ENCODE data around the gene GLMN. TPM values are rescaled to one million over a fixed set of nuclear protein-coding genes. Genes with fewer than 3 reads are reported as not detected.

Gene GLMN
- total and polyA plus RNA-seq, 2 of the 13 experiments (the other 11 are each of a cell fraction or from before 2014, with no cell fraction given), result 5.9 to 18.4 TPM

DNA sequence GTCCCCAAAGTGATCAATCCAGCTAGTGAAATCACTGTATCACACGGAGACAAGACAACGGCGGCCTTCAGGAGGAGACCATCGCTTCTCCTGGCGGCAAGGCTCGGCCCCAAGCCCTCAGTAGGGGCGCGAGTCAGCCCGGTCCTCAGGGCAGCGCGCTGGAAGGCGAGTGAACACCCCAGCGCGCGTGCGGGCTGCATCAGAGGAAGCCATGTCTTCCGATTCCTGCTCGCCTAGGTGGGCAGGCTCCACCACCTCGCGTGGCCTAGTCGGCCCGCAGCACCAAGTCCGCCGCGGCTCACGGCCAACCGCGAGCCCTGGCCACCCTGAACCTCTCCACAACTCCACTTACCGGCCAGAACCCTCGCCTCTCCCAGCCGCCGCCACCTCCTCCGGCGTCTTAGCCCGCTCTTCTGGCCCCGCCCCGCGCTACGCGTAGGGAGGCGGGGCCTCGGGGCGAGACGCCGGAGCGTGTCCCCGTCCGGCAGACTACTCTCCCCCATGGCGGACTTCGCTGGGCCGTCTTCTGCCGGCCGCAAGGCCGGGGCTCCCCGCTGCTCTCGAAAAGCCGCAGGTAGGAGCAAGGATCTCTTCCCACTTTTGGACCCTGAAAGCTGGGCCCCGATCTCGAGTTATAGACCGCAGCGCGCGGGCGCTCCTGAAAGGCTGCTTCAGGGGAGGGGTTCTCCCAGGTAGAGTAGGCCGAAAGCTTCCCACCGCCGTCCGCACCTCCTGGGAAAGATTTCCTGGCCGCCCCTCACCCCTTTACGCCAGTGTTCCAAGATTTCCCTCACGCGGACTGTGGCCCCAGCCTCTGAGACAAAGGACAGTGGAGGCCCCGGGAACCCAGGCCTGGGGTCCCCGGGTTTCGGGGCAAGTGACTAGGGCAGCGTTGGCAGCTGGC lies at the start of gene GLMN, which contains the start of gene RPAP2 (continued):
- TF ChIP-seq, protein P1, sequence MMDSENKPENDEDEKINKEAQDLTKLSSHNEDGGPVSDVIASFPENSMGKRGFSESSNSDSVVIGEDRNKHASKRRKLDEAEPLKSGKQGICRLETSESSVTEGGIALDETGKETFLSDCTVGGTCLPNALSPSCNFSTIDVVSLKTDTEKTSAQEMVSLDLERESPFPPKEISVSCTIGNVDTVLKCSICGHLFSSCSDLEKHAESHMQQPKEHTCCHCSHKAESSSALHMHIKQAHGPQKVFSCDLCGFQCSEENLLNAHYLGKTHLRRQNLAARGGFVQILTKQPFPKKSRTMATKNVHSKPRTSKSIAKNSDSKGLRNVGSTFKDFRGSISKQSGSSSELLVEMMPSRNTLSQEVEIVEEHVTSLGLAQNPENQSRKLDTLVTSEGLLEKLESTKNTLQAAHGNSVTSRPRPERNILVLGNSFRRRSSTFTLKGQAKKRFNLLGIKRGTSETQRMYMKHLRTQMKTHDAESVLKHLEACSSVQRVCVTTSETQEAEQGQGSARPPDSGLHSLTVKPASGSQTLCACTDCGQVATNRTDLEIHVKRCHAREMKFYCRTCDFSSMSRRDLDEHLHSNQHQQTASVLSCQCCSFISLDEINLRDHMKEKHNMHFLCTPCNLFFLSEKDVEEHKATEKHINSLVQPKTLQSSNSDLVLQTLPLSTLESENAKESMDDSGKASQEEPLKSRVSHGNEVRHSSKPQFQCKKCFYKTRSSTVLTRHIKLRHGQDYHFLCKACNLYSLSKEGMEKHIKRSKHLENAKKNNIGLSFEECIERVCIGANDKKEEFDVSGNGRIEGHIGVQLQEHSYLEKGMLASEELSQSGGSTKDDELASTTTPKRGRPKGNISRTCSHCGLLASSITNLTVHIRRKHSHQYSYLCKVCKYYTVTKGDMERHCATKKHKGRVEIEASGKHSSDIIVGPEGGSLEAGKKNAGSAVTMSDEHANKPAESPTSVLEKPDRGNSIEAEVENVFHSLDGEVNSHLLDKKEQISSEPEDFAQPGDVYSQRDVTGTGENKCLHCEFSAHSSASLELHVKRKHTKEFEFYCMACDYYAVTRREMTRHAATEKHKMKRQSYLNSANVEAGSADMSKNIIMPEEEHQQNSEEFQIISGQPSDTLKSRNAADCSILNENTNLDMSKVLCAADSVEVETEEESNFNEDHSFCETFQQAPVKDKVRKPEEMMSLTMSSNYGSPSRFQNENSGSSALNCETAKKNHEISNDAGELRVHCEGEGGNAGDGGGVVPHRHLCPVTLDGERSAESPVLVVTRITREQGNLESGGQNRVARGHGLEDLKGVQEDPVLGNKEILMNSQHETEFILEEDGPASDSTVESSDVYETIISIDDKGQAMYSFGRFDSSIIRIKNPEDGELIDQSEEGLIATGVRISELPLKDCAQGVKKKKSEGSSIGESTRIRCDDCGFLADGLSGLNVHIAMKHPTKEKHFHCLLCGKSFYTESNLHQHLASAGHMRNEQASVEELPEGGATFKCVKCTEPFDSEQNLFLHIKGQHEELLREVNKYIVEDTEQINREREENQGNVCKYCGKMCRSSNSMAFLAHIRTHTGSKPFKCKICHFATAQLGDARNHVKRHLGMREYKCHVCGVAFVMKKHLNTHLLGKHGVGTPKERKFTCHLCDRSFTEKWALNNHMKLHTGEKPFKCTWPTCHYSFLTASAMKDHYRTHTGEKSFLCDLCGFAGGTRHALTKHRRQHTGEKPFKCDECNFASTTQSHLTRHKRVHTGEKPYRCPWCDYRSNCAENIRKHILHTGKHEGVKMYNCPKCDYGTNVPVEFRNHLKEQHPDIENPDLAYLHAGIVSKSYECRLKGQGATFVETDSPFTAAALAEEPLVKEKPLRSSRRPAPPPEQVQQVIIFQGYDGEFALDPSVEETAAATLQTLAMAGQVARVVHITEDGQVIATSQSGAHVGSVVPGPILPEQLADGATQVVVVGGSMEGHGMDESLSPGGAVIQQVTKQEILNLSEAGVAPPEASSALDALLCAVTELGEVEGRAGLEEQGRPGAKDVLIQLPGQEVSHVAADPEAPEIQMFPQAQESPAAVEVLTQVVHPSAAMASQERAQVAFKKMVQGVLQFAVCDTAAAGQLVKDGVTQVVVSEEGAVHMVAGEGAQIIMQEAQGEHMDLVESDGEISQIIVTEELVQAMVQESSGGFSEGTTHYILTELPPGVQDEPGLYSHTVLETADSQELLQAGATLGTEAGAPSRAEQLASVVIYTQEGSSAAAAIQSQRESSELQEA (CRISPR knock-in tag; IDR thresholded peaks at IDR 0.05; ENCODE audit: not compliant biosample characterization), result peak; percentile 84
- TF ChIP-seq ARID2 (CRISPR knock-in tag; IDR thresholded peaks at IDR 0.05; ENCODE audit: borderline replicate concordance), result peak; percentile 35; the same call in 1 of the 2 replicates
- 0 out of 2 replicates have a peak, but pooled peaks have one; percentile 57 for TF ChIP-seq ZNF446 (CRISPR knock-in tag; IDR thresholded peaks at IDR 0.05)
- peak; percentile 76 for TF ChIP-seq ZSCAN21 (CRISPR knock-in tag; IDR thresholded peaks at IDR 0.05; ENCODE audit: borderline replicate concordance)
- TF ChIP-seq ZNF598 (CRISPR knock-in tag; IDR thresholded peaks at IDR 0.05; ENCODE audit: borderline replicate concordance), result peak; percentile 35; the same call in 1 of the 2 replicates
- TF ChIP-seq PHB2 (IDR thresholded peaks at IDR 0.05; ENCODE audit: partially characterized antibody), result no peak
- TF ChIP-seq SRF (IDR thresholded peaks at IDR 0.05; ENCODE audit: low read depth, low read length), result no peak
- no peak for TF ChIP-seq PRMT3 (CRISPR knock-in tag; IDR thresholded peaks at IDR 0.05; ENCODE audit: borderline replicate concordance, low read depth)
- TF ChIP-seq PITX1 (CRISPR knock-in tag; IDR thresholded peaks at IDR 0.05), result peak; percentile 54; the same call in 1 of the 2 replicates
- peak; percentile 47; the same call in 1 of the 2 replicates for TF ChIP-seq NFKBIZ (CRISPR knock-in tag; IDR thresholded peaks at IDR 0.05)
- no peak for TF ChIP-seq SYNCRIP (IDR thresholded peaks at IDR 0.05; ENCODE audit: insufficient read depth, low read depth, low read length)
- peak; percentile 82 for TF ChIP-seq KAT7 (CRISPR knock-in tag; IDR thresholded peaks at IDR 0.05; ENCODE audit: borderline replicate concordance)
- TF ChIP-seq, protein P2, sequence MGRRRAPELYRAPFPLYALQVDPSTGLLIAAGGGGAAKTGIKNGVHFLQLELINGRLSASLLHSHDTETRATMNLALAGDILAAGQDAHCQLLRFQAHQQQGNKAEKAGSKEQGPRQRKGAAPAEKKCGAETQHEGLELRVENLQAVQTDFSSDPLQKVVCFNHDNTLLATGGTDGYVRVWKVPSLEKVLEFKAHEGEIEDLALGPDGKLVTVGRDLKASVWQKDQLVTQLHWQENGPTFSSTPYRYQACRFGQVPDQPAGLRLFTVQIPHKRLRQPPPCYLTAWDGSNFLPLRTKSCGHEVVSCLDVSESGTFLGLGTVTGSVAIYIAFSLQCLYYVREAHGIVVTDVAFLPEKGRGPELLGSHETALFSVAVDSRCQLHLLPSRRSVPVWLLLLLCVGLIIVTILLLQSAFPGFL (CRISPR knock-in tag; IDR thresholded peaks at IDR 0.05), result no peak
- peak; percentile 71 for TF ChIP-seq ARNT2 (CRISPR knock-in tag; IDR thresholded peaks at IDR 0.05; ENCODE audit: low read depth)
- no peak for TF ChIP-seq ZNF878 (CRISPR knock-in tag; IDR thresholded peaks at IDR 0.05)
- no peak for TF ChIP-seq NCOA5 (CRISPR knock-in tag; IDR thresholded peaks at IDR 0.05)
- TF ChIP-seq ZNF652 (CRISPR knock-in tag; IDR thresholded peaks at IDR 0.05; ENCODE audit: borderline replicate concordance, low read depth), result no peak
- no peak for TF ChIP-seq SP140L (CRISPR knock-in tag; IDR thresholded peaks at IDR 0.05; ENCODE audit: borderline replicate concordance)
- 0 out of 2 replicates have a peak, but pooled peaks have one; percentile 65 for TF ChIP-seq MAF1 (CRISPR knock-in tag; IDR thresholded peaks at IDR 0.05; ENCODE audit: borderline replicate concordance)
